GM10266 (cell line): ENCODE data around the gene OGA.

Source experiments
- DNase-seq: peaks from one replicate; pipeline ENCODE4 v3.0.0; 2012; ENCODE audit errors: extremely low spot score
- TF ChIP-seq, protein P1 (sequence below): IDR thresholded peaks from 2 replicates; pipeline ENCODE4 v1.5.1; 2012; ENCODE audit warnings: mild to moderate bottlenecking, low read depth; ENCODE audit not compliant: control insufficient read depth, insufficient read depth; ENCODE audit errors: missing control alignments

The OGA gene

DNA sequence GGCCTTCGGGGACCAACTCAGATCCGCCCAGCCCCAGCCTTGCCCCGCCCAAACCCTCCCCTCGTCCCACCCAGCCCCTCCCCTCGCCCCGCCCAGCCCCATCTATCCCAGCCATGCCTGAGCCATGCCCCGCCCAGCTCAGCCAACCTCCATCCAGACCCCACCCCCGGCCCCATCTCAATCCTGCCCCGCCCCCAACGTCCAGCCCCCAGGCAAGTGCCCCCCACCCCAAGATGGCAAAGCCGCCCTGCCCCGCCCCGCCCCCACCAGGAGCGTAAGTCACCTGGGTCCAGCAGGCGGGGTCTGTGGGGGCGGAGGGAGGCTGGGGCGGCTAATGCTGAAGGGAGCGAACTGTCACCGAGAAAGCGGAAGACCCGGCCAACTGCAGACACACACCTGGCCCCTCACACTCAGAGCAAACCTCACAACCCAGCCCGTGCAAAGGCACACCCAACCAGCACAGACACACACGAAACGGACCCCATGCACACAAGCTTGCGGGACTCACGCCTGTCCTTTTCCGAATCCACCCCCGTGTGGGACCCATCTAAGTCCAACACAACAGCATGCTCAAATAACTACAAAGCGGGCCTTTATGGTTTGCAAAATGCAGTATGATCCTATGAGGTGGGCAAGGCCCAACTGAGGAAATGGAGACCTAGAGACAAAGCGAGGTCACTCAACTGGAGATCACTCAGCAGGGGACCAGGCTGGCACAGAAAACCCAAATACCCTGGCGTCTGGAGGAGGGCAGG lies 11.5 kb upstream of the OGA start:
- DNase-seq, result peak; percentile 92
- TF ChIP-seq, protein P1, sequence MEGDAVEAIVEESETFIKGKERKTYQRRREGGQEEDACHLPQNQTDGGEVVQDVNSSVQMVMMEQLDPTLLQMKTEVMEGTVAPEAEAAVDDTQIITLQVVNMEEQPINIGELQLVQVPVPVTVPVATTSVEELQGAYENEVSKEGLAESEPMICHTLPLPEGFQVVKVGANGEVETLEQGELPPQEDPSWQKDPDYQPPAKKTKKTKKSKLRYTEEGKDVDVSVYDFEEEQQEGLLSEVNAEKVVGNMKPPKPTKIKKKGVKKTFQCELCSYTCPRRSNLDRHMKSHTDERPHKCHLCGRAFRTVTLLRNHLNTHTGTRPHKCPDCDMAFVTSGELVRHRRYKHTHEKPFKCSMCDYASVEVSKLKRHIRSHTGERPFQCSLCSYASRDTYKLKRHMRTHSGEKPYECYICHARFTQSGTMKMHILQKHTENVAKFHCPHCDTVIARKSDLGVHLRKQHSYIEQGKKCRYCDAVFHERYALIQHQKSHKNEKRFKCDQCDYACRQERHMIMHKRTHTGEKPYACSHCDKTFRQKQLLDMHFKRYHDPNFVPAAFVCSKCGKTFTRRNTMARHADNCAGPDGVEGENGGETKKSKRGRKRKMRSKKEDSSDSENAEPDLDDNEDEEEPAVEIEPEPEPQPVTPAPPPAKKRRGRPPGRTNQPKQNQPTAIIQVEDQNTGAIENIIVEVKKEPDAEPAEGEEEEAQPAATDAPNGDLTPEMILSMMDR, result no peak

DNA sequence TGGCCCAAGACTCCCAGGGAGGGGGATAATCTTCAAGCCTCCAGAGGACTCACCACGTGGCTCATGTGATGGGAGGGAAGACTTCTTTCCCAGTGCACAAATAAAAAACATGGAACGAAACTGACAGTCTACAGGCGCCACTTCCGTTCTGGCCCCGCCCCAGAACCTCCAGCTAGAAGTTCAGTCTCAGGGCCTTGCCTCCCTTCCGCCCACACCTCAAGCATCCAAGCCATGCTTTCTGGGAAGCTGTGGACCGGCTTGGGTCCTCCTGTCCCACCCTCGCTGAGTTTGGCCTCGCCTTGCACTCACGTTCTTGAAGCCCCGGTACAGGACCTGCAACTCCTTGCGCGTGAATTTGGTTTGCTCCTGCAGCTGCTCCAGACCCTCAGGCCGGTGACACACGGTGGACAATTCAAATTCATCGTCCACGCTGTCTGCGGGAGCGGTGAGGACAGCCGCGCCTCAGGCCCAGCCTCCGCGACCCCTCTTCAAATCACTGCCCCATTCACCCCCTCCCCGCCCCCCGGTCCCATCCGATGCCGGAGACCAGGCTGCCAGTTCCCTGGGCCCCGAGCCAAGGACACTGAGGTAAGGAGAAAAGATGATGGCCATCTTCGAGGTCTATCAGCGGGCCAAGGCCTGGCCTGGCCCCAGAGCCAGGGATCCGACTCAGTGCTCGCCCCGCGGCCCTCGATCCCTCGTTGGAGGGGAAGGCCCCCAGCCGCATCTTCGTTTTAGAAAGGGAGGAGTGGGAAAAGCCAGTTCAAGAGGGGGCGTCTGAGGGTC lies 10.7 kb upstream of the OGA start:
- DNase-seq, result no peak
- TF ChIP-seq, protein P1, result no peak

GRCh38 chr10:101827919-101828600 lies 9.8 kb upstream of the OGA start:
- DNase-seq, result no peak
- TF ChIP-seq, protein P1, result no peak

GRCh38 chr10:101826852-101827434 lies 8.7 kb upstream of the OGA start:
- DNase-seq, result no peak
- TF ChIP-seq, protein P1, result no peak

GRCh38 chr10:101824736-101825135 lies 6.5 kb upstream of the OGA start:
- no peak for DNase-seq
- TF ChIP-seq, protein P1, result no peak

GRCh38 chr10:101818872-101819633 lies 809 bp upstream of the OGA start:
- TF ChIP-seq, protein P1, result no peak
- DNase-seq, result peak; percentile 32
